Loucy (cell line): ENCODE data around the gene FOLR2.

Source experiments
- H2AFZ ChIP-seq: fragments of 200-600 bp; sonication (generic); 2 replicates; pipeline ENCODE4 v1.6.0; 2016; ENCODE audit warnings: antibody characterized with exemption, mild to moderate bottlenecking, low read length, moderate library complexity
- H3F3A ChIP-seq: fragments of 200-600 bp; 2 replicates; pipeline ENCODE4 v1.6.0; 2016; ENCODE audit warnings: antibody characterized with exemption, low read depth, mild to moderate bottlenecking
- H3K27me3 ChIP-seq: fragments of 200-600 bp; sonication (generic); 2 replicates; pipeline ENCODE4 v1.6.1; 2014; ENCODE audit warnings: low read length, mild to moderate bottlenecking; ENCODE audit not compliant: insufficient read depth, poor library complexity, severe bottlenecking
- H3K36me3 ChIP-seq: fragments of 200-600 bp; sonication (generic); 2 replicates; pipeline ENCODE4 v1.6.1; 2016; ENCODE audit warnings: low read length; ENCODE audit not compliant: insufficient read depth
- H3K4me1 ChIP-seq: fragments of 200-600 bp; sonication (generic); 2 replicates; pipeline ENCODE4 v1.5.1; 2014; ENCODE audit warnings: low read length, mild to moderate bottlenecking; ENCODE audit not compliant: insufficient read depth, poor library complexity, severe bottlenecking
- H3K4me2 ChIP-seq: fragments of 200-600 bp; sonication (generic); 2 replicates; pipeline ENCODE4 v1.6.0; 2014; ENCODE audit warnings: antibody characterized with exemption, low read length, low read depth, mild to moderate bottlenecking; ENCODE audit not compliant: poor library complexity, severe bottlenecking
- H3K4me3 ChIP-seq: fragments of 200-600 bp; sonication (generic); 2 replicates; pipeline ENCODE4 v1.5.1; 2014; ENCODE audit warnings: low read length, mild to moderate bottlenecking, mixed read lengths; ENCODE audit not compliant: poor library complexity, severe bottlenecking
- H3K79me2 ChIP-seq: fragments of 200-600 bp; sonication (generic); 2 replicates; pipeline ENCODE4 v1.6.1; 2014; ENCODE audit warnings: low read length; ENCODE audit not compliant: insufficient read depth
- H3K9ac ChIP-seq: fragments of 200-600 bp; sonication (generic); 2 replicates; pipeline ENCODE4 v1.6.0; 2014; ENCODE audit warnings: mild to moderate bottlenecking, low read depth, low read length, moderate library complexity; ENCODE audit not compliant: poor library complexity, severe bottlenecking
- H3K9me2 ChIP-seq: fragments of 200-600 bp; sonication (generic); replicated peaks from 2 replicates; pipeline ENCODE4 v1.6.1; 2016; ENCODE audit warnings: low read depth, low read length, mixed read lengths
- H3K9me3 ChIP-seq: fragments of 200-600 bp; sonication (generic); 2 replicates; pipeline ENCODE4 v1.6.1; 2014; ENCODE audit warnings: mild to moderate bottlenecking, antibody characterized with exemption, low read length, low read depth; ENCODE audit not compliant: insufficient read depth
- H4K20me1 ChIP-seq: fragments of 200-600 bp; sonication (generic); 2 replicates; pipeline ENCODE4 v1.6.0; 2014; ENCODE audit warnings: antibody characterized with exemption, low read length, mild to moderate bottlenecking; ENCODE audit not compliant: insufficient read depth, poor library complexity, severe bottlenecking
- EZH2phosphoT487 ChIP-seq: fragments of 200-600 bp; IDR thresholded peaks from 2 replicates; pipeline ENCODE4 v1.6.1; 2018; ENCODE audit warnings: antibody characterized with exemption, mild to moderate bottlenecking, moderate library complexity, borderline replicate concordance
- TF ChIP-seq, protein P1 (sequence below): fragments of 200-600 bp; sonication (generic); conservative IDR thresholded peaks from 2 replicates; pipeline ENCODE4 v1.5.1; 2014; ENCODE audit warnings: mild to moderate bottlenecking, antibody characterized with exemption, low read length

FOLR2 gene

DNA sequence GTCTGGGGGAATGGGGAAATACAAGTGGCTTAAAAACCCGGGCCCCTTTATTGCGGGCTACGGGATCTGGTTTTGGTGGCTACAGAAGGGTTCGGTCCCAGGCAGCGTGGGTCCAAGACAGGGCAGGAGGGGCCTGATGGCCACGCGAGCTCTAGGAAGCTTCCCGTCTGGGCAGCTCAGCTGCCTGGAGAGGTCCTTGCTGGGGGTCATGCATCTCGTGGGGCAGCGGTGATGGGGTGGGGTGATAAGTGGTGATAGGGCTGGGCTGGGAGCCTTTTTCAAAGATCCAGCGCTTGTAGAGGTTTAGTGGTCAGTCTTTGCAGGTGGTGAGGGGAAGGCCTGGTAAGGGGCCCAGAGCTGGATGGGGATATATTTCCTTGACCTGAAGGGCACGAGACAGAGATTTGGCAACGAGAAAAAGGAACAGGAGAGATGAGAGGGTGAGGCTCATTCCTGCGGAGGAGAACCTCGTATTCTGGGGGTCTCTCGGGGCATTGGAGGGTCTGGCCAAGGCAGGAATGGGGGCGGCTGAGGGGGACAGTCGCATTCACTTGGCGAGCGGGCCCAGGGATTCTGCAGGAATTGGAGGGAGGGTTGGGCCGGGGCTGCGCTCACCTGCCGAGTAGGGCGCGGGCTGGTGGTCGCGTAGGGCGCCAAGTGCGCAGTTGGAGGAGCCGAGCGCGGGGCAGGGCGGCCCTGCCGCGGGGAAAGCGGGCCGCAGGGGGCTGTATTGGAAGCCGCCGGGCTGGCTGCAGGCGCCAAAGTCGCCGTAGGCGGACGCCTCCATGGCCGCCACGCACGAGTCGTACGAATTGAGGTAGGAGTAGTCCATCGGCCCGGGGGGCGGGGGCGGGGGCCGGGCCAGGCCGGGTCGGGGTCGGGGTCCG, 26.8 kb downstream of the FOLR2 start:
- Histone ChIP-seq H3K4me3 (no peak overlapping the region), H4K20me1 (no peaks in the 10 kb centered on the region), H3K9me3 (no peaks in the 10 kb centered on the region), H3K4me2 (no peak overlapping the region), H3K79me2 (no peaks in the 10 kb centered on the region), H3K9ac (no peak overlapping the region), H3K27me3 (no peaks in the 10 kb centered on the region), H2AFZ (no peak overlapping the region), H3K9me2 (no peaks in the 10 kb centered on the region), H3F3A (no peaks in the 10 kb centered on the region), H3K4me1 (no peaks in the 10 kb centered on the region), H3K36me3 (peaks cover 4% of the 10 kb centered on the region; the same call in 1 of the 2 replicates)
- TF ChIP-seq, protein P1, sequence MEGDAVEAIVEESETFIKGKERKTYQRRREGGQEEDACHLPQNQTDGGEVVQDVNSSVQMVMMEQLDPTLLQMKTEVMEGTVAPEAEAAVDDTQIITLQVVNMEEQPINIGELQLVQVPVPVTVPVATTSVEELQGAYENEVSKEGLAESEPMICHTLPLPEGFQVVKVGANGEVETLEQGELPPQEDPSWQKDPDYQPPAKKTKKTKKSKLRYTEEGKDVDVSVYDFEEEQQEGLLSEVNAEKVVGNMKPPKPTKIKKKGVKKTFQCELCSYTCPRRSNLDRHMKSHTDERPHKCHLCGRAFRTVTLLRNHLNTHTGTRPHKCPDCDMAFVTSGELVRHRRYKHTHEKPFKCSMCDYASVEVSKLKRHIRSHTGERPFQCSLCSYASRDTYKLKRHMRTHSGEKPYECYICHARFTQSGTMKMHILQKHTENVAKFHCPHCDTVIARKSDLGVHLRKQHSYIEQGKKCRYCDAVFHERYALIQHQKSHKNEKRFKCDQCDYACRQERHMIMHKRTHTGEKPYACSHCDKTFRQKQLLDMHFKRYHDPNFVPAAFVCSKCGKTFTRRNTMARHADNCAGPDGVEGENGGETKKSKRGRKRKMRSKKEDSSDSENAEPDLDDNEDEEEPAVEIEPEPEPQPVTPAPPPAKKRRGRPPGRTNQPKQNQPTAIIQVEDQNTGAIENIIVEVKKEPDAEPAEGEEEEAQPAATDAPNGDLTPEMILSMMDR: no peak
- TF ChIP-seq EZH2phosphoT487: no peak

DNA sequence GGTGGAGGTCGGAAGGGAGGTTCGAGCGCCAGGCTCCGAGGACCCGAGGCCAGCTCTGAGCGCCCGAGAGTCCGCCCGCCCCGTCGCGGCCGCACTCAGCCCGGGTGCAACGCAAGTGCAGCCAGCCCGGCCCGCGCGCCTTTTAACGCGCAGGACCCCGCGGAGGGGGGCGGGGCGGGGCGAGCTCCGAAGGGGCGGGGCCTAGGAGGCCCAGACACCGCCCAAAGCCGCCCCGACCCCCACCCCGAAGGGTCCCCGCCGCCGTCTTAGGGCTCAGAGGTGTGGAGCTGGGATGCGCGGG, 27.4 kb downstream of the FOLR2 start, which contains the start of gene PHOX2A:
PHOX2A (minus strand) TSS at position 117 of the 301 bp plus-strand sequence. CDS start 172 bp downstream, outside the sequence.
- H3K9ac ChIP-seq: no peak within 1 kb of the TSS
- no peaks in the 10 kb centered on the region for H3K4me1 ChIP-seq
- no peak within 1 kb of the TSS for H3K4me3 ChIP-seq
- H3K9me3 ChIP-seq: no peaks in the 10 kb centered on the region
- no peaks in the 10 kb centered on the region for H3K79me2 ChIP-seq
- no peaks in the 10 kb centered on the region for H3F3A ChIP-seq
- H3K4me2 ChIP-seq: no peak within 1 kb of the TSS
- H2AFZ ChIP-seq: no peak within 1 kb of the TSS
- no peaks in the 10 kb centered on the region for H3K36me3 ChIP-seq
- no peaks in the 10 kb centered on the region for H3K27me3 ChIP-seq
- TF ChIP-seq EZH2phosphoT487: no peak
- H3K9me2 ChIP-seq: no peaks in the 10 kb centered on the region
- no peaks in the 10 kb centered on the region for H4K20me1 ChIP-seq

DNA sequence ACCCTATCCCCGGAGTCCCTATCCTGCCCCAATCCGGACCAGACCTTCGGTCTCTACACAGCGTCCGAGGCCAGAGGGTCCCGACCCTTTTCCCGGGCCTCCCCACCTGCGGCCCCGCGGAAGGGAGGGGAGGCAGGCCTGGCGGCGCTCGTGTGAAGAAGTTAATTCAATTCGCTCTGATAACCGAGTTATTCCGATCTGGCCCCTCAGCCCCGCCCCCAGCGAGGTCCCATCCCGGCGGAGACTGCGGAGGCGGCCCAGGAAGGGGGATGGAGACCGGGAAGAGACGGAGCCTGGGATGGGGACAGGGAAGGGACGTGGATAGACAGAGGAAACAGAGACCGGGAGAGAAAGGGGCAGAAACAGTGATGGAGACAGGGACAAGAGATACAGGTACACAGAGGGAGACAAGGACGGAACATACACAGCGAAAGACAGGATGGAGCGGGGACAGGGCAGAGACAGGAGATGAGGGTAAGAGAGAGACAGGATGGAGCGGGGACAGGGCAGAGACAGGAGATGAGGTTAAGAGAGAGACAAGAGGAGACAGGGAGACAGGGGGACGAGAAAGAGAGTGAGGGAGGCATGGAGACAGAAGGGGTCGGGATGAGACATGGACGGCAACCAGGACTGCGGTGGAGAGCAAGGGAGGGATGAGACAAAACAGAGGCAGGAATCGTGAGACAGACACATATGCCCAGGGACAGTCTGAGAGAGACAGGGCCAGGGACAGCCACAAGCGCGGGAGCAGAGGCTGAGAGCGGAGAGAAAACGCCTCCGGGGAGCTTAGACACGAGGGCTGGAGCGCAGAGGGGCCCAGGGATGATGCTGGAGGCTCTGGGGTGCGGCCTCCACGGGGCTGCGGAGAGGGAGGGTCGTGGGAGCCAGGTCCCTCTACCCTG, 28.0 kb downstream of the FOLR2 start:
- Histone ChIP-seq H3K4me2 (no peak overlapping the region), H3K4me1 (no peaks in the 10 kb centered on the region), H3K9me2 (no peaks in the 10 kb centered on the region), H3K27me3 (no peaks in the 10 kb centered on the region), H4K20me1 (no peaks in the 10 kb centered on the region), H3K4me3 (no peak overlapping the region), H3F3A (no peaks in the 10 kb centered on the region), H3K9ac (no peak overlapping the region), H3K79me2 (no peaks in the 10 kb centered on the region), H3K9me3 (no peaks in the 10 kb centered on the region), H3K36me3 (no peaks in the 10 kb centered on the region), H2AFZ (no peak overlapping the region)
- TF ChIP-seq, protein P1: no peak
- no peak for TF ChIP-seq EZH2phosphoT487
